ENCODE results near the gene KCNQ1.
A peak's percentile ranks its signal among the peaks of the same experiment; 100 is the strongest.
"Not testable (repeated sequence)": the region's sequence is repeated elsewhere in the genome, so short reads cannot be mapped to it uniquely, and the experiment has no call there.

Gene KCNQ1

DNA sequence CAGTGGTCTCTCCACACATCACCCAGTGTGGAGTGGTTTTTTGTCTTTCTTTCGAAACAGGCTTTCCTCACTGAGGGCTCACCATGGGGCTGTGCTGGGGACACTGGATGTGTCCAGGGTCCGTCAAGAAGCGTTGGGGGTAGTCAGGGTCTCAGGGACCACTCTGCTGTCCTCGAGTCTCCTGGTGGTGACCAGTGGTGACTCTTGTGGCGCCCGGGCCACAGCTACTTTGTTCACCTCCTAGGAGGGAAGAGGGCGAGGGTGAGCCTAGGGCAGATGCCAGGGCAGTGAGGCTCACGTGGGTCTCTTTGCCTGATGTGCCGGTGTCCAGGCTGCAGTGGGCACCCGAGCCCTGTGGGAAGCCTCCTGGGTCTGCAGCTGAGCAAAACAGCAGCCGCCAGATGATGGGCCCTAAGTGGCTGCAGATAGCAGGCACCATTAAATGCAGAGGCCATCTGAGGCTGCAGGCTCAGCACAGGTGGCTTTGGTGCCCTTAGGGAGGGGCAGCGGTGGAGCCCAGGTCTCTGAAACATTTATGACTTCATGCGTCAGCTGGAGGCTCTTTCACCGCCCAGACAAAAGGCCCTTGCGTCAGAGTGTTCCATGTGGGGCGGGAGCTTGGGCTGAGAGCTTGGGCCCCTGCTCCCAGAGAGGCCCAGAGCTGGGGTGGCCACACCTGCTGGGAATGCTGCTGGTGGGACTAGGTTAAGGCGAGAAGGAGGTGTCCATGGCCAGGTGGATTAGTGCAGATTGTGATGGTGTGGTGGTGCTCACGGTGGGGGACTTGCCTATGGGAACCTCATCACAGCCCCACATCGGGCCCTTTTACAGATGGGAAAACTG is 29.5 kb downstream of the KCNQ1 start:
- DNase-seq = no peak

DNA sequence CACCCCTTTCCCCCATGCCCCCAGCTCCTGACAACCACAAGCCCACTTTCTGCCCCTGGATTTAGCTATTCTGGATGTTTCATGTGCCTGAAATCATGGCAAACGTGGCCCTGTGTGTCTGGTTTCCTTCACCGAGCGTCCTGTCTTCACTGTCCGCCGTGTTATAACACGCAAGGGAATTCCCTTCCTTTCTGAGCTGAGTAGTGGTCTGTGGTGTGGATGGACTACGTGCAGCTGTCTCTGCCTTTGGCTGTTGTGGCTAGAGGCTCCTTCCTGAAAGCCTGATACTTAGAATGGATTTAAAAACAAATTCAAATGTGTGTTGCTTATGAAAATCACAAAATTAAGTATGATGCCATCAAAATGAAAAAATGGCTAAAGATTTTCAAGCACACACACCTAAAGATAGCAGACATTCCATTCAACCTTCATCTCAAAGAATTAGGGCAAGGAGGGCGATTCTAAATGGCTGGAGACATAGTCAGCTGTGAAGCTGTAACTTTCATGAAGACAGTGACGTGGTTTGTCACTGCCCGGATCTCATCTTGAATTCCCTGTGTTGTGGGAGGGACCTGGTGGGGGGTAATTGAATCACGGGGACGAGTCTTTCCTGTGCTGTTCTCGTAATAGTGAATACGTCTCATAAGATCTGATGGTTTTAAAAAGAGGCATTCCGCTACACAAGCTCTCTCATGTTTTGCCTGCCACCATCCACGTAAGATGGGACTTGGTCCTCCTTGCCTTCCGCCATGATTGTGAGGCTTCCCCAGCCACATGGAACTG is 30.5 kb downstream of the KCNQ1 start:
- no peak for DNase-seq

DNA sequence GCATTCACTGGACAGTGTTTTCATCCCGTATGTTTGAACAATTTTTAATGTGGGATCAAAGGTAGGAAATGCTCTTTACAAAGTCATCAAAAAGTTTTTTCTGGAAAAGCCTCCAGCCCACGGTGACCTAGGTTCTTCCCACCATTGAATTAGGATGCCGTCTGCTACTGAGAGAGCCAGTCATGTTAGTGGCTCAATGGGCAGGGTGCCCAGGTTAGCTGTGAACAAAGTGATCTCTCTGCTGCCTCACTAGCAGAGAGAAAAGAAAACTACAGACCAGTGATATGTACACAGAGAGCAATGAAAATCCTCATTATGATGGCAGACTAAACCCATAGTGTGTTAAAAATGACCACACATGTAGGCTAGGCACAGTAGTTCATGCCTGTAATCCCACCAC is 32.4 kb downstream of the KCNQ1 start:
- no peak for DNase-seq

DNA sequence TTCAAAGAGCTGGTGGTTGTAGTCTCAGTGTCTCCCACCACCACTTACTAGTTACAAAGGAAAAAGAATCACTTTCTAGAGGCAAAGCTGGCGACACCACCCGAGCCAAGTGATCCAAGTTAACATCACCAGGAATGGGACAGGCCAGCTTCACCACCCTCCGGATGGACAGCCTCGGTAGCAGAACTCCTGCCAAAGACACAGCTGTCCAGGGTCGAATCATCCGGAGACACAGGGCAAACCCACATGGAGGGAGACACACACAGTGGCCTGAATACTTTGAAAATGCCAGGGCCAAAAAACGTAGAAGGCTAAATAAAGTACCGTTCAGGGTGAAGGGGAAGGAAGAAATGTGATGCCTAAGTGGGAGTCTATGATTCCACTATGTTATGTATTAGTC is 33.1 kb downstream of the KCNQ1 start:
- DNase-seq = no peak

DNA sequence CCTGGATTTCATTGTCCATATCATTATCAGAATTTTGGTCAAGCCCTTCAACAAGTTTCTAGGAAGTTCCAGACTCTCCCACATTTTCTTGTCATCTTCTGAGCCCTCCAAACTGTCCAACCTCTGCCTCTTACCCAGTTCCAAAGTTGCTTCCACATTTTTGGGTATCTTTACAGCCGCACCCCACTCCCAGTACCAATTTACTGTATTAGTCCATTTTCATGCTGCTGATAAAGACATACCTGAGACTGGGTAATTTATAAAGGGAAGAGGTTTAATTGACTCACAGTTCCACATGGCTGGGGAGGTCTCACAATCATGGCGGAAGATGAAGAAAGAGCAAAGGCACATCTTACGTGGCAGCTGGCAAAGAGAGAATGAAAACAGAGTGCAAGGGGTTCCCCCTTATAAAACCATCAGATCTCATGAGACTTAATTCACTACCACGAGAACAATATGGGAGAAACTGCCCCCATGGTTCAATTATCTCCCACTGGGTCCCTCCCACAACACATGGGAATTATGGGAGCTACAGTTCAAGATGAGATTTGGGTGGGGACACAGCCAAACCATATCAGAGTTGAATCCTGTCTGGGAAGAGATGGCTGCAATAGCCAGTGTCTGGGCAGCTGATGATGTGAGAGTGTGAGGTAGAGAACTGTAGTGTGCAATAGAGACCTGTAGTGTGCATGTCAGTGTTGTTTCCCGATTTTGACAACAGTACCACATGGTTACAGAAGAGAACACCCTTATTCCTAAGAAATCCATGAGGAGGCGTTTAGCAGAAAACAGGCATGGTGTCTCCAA is 35.5 kb downstream of the KCNQ1 start:
- DNase-seq = not testable (repeated sequence)

DNA sequence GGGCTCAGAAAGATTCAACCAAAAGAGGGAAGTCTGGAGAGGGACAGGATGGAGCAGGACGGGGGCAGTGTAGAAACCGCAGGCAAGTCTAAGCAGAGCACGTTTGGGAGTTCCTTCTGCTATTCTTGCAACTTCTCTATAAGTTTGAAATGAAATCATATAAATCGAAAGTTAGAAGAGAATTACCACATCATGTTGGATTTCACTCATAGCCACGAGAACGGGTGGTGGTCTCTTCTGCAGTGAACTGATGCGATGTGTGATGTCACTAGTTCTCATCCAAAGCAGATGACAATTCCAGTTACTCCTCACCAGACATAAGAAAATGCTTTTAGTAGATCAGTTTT is 36.0 kb downstream of the KCNQ1 start:
- DNase-seq = no peak

DNA sequence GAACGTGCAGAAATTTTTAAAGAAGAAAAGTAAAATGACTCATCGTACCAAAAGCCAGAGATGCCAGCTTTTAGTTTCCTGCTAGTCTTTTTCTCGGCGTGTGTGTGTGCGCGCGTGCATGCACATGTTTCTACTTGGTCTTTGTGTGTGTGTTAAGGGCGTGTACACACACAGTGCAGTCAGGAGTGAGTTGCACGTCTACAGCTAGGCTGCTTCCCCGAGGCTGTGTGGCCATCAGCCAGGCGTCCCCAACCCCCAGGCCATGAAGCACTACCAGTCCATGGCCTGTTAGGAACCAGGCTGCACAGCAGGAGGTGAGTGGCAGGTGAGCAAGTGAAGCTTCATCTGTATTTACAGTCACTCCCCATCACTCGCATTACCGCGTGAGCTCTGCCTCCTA is 36.4 kb downstream of the KCNQ1 start:
- no peak for DNase-seq

DNA sequence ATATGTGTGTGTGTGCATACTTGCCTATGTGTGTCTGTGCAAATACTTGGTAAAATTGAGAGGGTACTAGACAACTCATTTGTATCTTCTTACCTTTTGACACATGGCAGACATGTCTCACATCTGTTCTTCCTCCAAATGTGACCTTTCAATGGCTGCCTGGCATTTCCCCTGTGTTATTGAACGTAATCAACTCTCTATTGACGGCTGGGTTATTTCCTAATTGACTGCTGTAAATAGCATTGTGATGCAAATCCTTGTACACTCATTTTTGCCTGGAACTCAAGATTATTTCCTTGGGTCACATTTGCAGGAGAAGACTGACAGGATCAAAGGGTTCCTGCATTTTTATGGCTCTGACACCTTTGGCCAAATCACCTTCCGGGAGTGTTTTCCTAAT is 37.4 kb downstream of the KCNQ1 start:
- no peak for DNase-seq

DNA sequence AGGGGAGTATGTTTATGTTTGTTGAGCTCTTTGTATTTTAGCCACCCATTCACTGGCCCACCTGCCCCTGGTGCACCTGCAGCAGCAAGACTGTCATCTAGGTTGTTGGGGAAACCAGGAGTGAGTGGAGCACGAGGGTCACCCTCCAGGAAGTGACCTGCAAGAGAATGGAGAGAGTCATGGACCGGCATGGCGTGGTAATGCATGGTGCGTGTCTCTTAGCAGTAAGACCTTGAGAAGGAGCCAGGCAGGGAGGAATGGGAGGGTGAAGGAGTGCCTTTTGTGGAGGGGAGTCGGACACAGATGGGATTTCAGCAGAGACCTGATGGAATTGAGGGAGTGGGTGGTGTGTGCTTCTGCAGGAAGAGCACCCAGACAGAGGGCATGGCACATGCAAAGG is 37.9 kb downstream of the KCNQ1 start:
- DNase-seq = no peak

DNA sequence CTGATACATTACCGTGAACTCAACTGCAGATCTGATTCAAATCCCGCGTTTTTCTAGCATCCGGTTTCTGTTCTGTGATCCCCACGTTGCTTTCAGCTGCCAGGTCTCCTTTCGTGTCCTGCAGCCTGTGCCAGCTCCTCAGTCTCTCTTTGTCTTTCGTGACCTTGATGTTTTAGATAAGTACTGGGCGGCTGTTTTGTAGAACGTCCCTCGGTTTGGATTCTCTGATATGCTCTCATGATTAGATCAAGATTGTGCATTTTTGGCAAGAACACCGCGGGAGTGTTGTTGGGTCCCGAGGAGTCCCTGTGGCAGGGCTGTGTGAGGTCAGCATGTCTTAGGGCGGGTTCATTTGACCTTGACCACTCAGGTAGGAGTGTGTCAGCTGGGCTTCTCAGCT is 38.6 kb downstream of the KCNQ1 start:
- no peak for DNase-seq

DNA sequence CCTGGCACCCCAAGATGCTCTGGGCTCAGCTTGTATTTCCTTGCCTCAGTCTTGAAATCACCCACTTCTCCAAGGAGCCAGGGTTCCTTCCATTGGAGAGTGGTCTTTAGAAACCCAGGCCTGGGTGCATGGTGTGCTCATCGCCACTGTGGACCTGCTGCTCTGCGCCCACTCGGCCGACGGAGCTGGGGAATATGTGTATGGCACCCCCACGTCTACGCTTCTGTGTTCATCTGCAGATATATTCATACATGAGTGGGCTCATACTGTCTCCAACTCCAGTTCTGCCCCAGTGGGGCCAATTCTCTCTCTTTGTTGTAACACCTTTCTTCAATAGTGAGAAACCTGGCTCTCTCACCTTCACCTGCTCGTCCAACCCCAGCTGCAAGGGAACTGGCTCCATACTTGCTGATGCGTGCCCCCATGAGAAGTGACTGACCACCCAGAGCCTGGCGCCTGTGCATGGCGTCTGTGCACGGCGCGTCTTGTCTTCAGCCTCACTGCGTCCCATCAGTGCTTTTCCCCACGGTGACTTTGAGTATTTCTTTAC is 39.8 kb downstream of the KCNQ1 start:
- no peak for DNase-seq

DNA sequence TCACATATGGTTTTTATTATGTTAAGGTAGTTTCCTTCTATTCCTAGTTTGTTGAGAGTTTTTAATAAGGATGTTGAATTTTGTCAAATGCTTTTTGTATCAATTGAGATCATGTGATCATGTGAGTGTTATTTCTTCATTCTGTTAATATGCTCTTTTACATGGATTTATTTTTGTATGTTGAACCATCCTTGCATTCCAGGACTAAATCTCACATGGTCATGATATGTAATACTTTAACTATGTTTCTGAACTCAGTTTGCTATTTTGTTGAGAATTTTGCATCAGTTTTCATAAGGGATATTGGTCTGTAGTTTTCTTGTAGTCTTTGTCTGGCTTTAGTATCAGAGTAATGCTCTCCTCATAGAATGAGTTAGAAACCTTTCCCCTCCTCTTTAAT is 43.2 kb downstream of the KCNQ1 start:
- DNase-seq = no peak

DNA sequence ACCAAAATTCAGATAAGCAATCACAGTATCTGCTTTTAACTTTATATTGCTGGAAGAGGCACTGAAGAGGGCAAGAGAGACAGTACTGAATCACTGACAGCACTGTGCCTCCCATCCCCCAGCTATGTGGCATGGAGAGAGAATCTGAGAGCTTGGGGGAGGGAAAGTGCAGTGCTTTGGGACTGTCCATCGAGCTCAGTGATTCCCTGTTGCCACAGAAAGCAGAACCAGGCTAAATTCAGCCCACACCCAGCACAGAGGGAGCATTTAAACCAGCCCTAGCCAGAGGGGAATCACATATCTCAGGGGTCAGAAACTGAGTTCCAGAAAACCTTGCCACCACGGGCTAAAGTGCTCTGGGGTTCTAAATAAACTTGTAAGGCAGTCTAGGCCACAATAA is 44.3 kb downstream of the KCNQ1 start:
- no peak for DNase-seq

DNA sequence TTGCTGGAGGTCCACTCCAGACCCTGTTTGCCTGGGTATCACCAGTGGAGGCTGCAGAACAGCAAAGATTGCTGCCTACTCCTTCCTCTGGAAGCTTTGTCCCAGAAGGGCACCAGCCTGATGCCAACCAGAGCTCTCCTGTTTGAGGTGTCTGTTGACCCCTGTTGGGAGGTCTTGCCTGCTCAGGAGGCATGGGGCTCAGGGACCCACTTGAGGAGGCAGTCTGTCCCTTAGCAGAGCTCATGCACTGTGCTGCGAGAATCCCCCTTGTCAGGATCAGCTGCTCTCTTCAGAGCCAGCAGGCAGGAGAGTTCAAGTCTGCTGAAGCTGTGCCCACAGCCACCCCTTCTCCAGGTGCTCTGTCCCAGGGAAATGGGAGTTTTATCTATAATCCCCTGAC is 53.1 kb downstream of the KCNQ1 start:
- DNase-seq = not testable (repeated sequence)

DNA sequence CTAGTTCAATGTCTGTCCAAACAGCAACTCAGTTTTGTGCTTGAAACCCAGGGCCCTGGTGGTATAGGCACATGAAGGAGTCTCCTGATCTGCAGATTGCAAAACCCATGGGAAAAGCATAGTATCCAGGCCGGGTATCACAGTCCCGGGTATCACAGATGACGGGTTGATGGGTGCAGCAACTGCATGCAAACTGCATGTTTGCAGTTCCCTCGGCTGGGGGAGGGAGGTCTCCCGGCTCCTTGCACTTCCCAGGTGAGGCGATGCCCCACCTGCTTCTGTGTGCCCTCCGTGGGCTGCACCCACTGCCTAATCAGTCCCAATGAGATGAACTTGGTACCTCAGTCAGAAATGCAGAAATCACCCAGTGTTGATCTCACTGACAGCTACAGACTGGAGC is 53.9 kb downstream of the KCNQ1 start:
- DNase-seq = no peak

DNA sequence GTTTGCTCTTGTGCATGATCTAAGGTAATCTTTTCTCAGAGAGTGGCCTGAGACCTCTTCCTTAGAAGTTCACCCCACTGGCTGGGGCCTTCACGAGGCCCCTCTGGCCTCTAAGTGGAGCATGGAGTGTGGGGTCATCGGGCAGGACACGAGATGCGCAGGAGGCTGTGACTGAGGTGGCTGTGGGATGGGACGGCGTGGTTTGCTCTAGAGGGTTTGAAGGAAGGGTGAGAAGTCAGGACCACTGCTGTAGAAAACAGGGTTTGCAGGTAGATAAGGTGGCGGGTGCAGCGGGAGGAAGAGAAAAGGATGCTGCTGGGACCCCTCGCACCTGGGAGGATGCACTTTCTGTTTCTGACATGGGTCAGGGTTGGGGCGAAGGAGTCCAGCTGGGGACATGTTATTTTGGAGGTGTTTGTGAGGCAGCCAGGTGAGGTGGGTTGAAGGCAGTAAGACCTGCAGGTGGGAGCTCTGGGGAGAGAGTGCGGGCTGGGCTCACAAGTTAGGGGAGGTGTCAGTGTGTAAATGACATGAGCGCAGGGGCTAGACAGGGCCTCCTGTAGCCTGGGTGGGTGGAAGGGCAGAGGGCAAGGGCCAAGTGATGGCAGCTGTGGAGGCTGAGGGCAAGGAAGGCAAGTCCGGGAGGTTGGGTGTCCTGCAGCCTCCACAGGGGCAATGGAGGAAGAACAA is 62.5 kb downstream of the KCNQ1 start:
- no peak for DNase-seq

DNA sequence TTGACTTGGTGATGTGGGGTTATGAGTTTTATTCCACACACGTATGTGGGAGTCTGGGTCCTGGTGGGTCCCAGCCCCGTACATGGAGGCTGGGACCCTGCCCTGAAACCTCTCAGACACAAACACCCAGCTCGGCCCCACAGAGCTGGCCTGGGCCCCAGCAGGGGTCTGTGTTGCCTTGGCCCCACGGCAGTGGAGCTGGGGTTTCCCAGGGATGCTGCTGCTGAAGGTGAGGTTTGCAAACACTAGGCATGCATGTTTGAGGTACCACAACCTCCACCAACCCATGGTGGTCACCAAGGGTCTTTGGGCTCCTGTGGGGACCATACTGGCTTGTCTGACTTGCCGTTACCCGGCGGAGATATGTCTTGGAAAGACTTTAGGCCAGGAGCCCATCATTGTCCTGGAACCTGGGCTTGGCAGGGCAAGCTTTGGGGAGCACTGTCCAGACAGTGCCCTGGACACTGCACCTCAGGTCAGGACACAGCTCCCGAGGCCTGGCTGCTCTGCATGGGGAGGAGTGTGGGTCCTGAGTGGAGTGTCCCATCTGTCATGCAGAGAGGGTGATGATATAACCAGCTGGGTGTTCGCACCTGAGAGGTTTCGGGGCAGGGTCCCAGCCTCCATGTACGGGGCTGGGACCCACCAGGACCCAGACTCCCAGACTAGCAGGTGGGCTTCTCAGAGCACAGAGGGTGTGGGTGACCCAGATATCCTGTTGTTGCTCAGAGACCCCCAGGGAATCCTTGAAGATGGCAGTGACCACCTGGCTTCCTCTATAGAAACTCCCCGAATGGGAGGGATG is 63.3 kb downstream of the KCNQ1 start:
- DNase-seq = no peak

DNA sequence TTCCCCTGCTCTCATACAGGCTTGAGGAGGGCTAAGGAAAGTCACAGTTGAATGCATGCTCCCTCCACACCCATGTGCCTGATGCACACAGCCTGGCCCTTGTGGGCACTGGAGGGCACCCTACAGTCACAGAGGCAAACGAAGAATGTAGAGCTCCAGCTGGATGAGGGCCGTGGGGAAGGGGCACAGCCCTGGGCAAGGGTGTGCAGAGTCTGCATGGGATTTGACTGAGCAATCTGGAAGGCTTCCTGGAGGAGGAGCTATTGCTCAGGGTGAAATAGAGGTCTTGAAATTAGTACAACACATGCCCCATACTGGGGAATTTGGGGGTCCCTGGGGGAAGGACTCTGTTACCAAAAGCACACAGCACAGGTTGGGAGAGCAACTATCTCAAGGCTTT is 64.0 kb downstream of the KCNQ1 start:
- no peak for DNase-seq

DNA sequence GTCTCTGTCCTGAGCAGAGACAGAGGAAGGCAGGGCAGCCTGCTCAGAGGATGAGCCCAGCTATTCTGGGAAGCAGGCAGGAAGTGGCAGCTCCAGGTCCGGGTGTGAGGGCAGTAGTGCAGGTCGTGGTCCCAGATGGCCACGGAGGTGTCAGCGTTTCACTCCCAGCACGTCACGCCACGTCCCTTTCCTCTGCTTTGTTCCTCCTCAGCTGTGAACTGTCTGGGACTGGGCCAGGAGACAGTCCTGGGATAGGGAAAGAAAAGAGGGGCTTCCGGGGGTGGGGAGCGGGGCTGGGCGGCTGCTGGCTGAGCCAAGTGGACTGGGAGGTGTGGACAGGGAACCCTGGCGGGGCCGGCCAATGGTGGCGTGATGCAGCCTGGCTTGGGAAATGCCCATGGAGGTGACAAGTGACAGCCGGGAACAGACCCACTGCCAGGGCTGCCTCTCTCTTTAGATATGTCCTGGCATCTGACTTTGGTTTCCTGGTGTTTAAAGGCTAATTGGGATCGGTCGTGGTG is 64.7 kb downstream of the KCNQ1 start:
- peak; percentile 34 for DNase-seq

DNA sequence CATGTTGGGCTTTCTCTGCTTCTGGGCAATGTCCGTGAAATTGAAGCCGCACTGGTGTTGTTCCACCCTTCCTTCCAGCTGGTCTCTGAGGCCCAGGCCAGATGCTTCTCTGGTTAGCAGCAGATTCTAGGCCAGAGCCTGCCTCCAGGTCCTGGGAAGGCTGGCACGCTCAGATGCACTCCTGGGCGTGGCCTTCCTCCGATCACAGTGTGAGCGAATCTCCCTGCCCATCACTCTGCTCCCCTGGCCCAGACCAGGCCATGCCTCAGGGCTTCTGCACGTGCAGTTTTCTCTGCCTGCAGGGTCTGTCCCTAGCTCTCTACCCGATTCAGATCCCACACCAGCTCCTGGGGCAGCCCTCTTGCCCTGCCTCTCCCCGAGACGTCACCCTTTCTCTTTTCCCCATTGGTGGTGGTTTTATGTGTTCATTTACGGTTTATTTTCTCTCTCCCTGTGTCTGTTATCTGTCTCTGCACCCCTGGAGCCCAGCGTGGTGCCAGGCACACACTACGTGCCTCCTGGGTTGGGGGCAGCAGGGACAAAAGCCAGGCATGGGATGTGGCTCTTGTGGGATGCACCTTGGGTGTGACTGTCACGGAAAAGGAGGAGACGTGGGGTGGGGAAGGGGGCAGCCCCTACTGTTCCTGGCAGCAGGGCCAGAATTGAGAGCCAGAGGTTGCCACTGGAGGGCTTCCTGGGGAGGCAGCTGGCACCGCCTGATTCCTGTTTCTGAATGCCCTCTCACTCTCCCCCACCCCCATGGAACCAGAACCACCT is 66.0 kb downstream of the KCNQ1 start:
- peak; percentile 37 for DNase-seq

Data from right hindlimb (tissue), 1 donor.